Cardiac muscle cell (in vitro differentiated cells and primary cell): ENCODE data around the gene PMPCA. TPM values are rescaled to one million over a fixed set of nuclear protein-coding genes. Genes with fewer than 3 reads are reported as not detected.
"Not testable (repeated sequence)": the region's sequence is repeated elsewhere in the genome, so short reads cannot be mapped to it uniquely, and the experiment has no call there.

Experiments
- DNase-seq, 2 donors: peaks; one replicate each; pipeline versions ENCODE4 v3.0.0 to v3.0.0-alpha.2; 2010 to 2017; ENCODE audit warnings: low read depth in 1 of 2, low spot score in 1 of 2
- H3K27ac ChIP-seq: fragments of 200-600 bp; sonication (generic); 2 replicates; pipeline ENCODE4 v1.5.1; 2016
- H3K27me3 ChIP-seq: fragments of 200-600 bp; sonication (generic); 2 replicates; pipeline ENCODE4 v1.6.0; 2016; ENCODE audit warnings: control low read depth
- H3K36me3 ChIP-seq: fragments of 200-600 bp; sonication (generic); 2 replicates; pipeline ENCODE4 v1.5.1; 2016; ENCODE audit warnings: control low read depth
- H3K4me1 ChIP-seq: fragments of 200-600 bp; sonication (generic); 2 replicates; pipeline ENCODE4 v1.8.1; 2017; ENCODE audit warnings: low read depth, mild to moderate bottlenecking, mixed run types
- H3K4me3 ChIP-seq: fragments of 200-600 bp; sonication (generic); 2 replicates; pipeline ENCODE4 v1.5.1; 2016; ENCODE audit warnings: mild to moderate bottlenecking
- H3K9me3 ChIP-seq: fragments of 200-600 bp; sonication (generic); 2 replicates; pipeline ENCODE4 v1.5.1; 2017; ENCODE audit warnings: low read depth, mild to moderate bottlenecking, control low read depth
- CTCF ChIP-seq: IDR thresholded peaks from 2 replicates; pipeline ENCODE4 v1.5.1; 2012; ENCODE audit warnings: low read depth, mild to moderate bottlenecking, low read length
- polyA plus RNA-seq: library from polyadenylated mRNA; unstranded; fragments of >200 nt; fragmentation: Nextera tagmentation; extraction: Ambion mirVana; gene quantifications from 2 replicates; pipeline ENCODE4 v1.2.1, GENCODE V29; 2016
- total RNA-seq: library from RNA; depleted of rRNA; stranded (reverse); fragments of >200 nt; gene quantifications from 2 replicates; pipeline ENCODE4 v1.2.3, GENCODE V29; 2016

PMPCA gene
- total and polyA plus RNA-seq, 2 experiments from 2014 or later, result 74.5 to 128 TPM

GRCh38 chr9:136405481-136405880 is 5.0 kb upstream of the PMPCA start:
- Histone ChIP-seq H3K36me3 (peaks cover 18% of the 10 kb centered on the region), H3K27me3 (no peaks in the 10 kb centered on the region), H3K4me1 (peaks cover 3% of the 10 kb centered on the region), H3K9me3 (no peaks in the 10 kb centered on the region), H3K4me3 (no peak overlapping the region), H3K27ac (no peak overlapping the region)
- no peak for DNase-seq
- TF ChIP-seq CTCF, result no peak

- H3K4me1 ChIP-seq, H3K27ac ChIP-seq, H3K4me3 ChIP-seq: not testable (repeated sequence)
Measured at GRCh38 chr9:136405904-136406303, 4.6 kb upstream of the PMPCA start.

GRCh38 chr9:136407061-136407460 is 3.4 kb upstream of the PMPCA start:
- H3K4me3 ChIP-seq, H3K27me3 ChIP-seq, H3K27ac ChIP-seq, H3K9me3 ChIP-seq, DNase-seq: not testable (repeated sequence)
- peaks cover 12% of the 10 kb centered on the region for H3K4me1 ChIP-seq
- peaks cover 20% of the 10 kb centered on the region for H3K36me3 ChIP-seq

More at GRCh38 chr9:136405904-136406303, 4.6 kb upstream of the PMPCA start:
- not testable (repeated sequence) for H3K27me3 ChIP-seq, H3K9me3 ChIP-seq, DNase-seq
- H3K36me3 ChIP-seq, result peaks cover 18% of the 10 kb centered on the region

- TF ChIP-seq CTCF, result no peak
- no peaks in the 10 kb centered on the region for H3K9me3 ChIP-seq
- no peak overlapping the region for H3K27ac ChIP-seq
- peaks cover 12% of the 10 kb centered on the region for H3K4me1 ChIP-seq
- no peak overlapping the region for H3K4me3 ChIP-seq
- H3K27me3 ChIP-seq, result no peaks in the 10 kb centered on the region
- H3K36me3 ChIP-seq, result peaks cover 26% of the 10 kb centered on the region
- no peak for DNase-seq
Measured at GRCh38 chr9:136407911-136408310, 2.5 kb upstream of the PMPCA start.

GRCh38 chr9:136409557-136410455 is 652 bp upstream of the PMPCA start:
- Histone ChIP-seq H3K27me3 (no peaks in the 10 kb centered on the region), H3K4me1 (peaks cover 12% of the 10 kb centered on the region), H3K27ac (peak overlapping the region; percentile 61), H3K36me3 (peaks cover 38% of the 10 kb centered on the region), H3K9me3 (no peaks in the 10 kb centered on the region), H3K4me3 (peak overlapping the region; percentile 99)
- TF ChIP-seq CTCF, result no peak
- peak; percentile 42 to 48 for DNase-seq

GRCh38 chr9:136411378-136411777 is 920 bp downstream of the PMPCA start:
- Histone ChIP-seq H3K4me3 (peak overlapping the region; percentile 99), H3K36me3 (peaks cover 28% of the 10 kb centered on the region), H3K9me3 (no peaks in the 10 kb centered on the region), H3K4me1 (peaks cover 12% of the 10 kb centered on the region), H3K27me3 (no peaks in the 10 kb centered on the region), H3K27ac (peak overlapping the region; percentile 99)
- no peak for TF ChIP-seq CTCF
- DNase-seq, result no peak
